HepG2 (cell line): Measurements from ENCODE around the gene KLF17. TPM values are rescaled to one million over a fixed set of nuclear protein-coding genes. Genes with fewer than 3 reads are reported as not detected.

Experiments used
- ATAC-seq: fragments of 200-7000 bp; cut with Tn5 transposase; 3 replicates; pipeline ENCODE4 v1.9.1; 2020; ENCODE audit warnings: mild to moderate bottlenecking, moderate library complexity
- BruUV-seq: library from RNA; stranded (reverse); fragments of 400-500 nt; replicated peaks from 2 replicates; lab custom pipeline; 2021; lab: Mats Ljungman, UMichigan
- CTCF ChIA-PET: fragments of 300-600 bp; formaldehyde crosslinking; extraction: SDS; loops from one replicate; lab custom pipeline; 2021; ENCODE audit warnings: low total read pairs, inconsistent platforms, low intra/inter-chr PET ratio; lab: Yijun Ruan, JAX
- POLR2A ChIA-PET: fragments of 350-600 bp; sonication (Branson Sonifier 250); formaldehyde crosslinking; loops from one replicate; lab custom pipeline; 2020; ENCODE audit warnings: antibody characterized with exemption, inconsistent platforms; lab: Yijun Ruan, JAX
- DNase-seq: peaks from one replicate; pipeline ENCODE4 v3.0.0-alpha.2; 2015; ENCODE audit warnings: low spot score
- FAIRE-seq: peaks from 3 replicates; lab custom pipeline; 2011; peaks lifted over from hg19 to GRCh38; lab: Jason Lieb, UNC
- H2AFZ ChIP-seq: one replicate; pipeline ENCODE4 v1.6.1; 2011; ENCODE audit warnings: low read length, inconsistent platforms
- H3K27ac ChIP-seq: fragments of 300-600 bp; 3 replicates; pipeline ENCODE4 v1.8.0; 2011; ENCODE audit warnings: mixed run types, mild to moderate bottlenecking, mixed read lengths, low read length, inconsistent platforms; ENCODE audit not compliant: insufficient read depth; ENCODE audit errors: extremely low read length
- H3K27me3 ChIP-seq, 2 experiments: fragments of 200-600 bp in 1 of 2; 2 replicates in 1 of 2; 3 replicates in 1 of 2; pipeline versions ENCODE4 v1.6.0 to v1.8.0; 2011; ENCODE audit warnings: low read length in 2 of 2, mild to moderate bottlenecking in 2 of 2, moderate library complexity in 2 of 2, inconsistent platforms in 1 of 2; ENCODE audit not compliant: insufficient read depth in 2 of 2, control insufficient read depth in 1 of 2
- H3K36me3 ChIP-seq, 2 experiments: fragments of 200-600 bp in 1 of 2; replicated peaks in 1 of 2; 2 replicates in 1 of 2; 3 replicates in 1 of 2; pipeline versions ENCODE4 v1.5.1 to v1.8.0; 2011; ENCODE audit warnings: low read length in 2 of 2, inconsistent platforms in 1 of 2; ENCODE audit not compliant: insufficient read depth in 2 of 2, control insufficient read depth in 1 of 2
- H3K4me1 ChIP-seq: 2 replicates; pipeline ENCODE4 v1.5.1; 2012; ENCODE audit warnings: low read length, inconsistent platforms; ENCODE audit not compliant: insufficient read depth
- H3K4me2 ChIP-seq: 2 replicates; pipeline ENCODE4 v1.6.0; 2011; ENCODE audit warnings: low read depth, low read length, inconsistent platforms
- H3K4me3 ChIP-seq, 3 experiments: fragments of 200-600 bp in 1 of 3; sonication (generic), shearing (Covaris generic) in 1 of 3; replicated peaks in 1 of 3; 2 replicates each; pipeline ENCODE4 v1.5.1; 2011 to 2016; ENCODE audit warnings: low read length in 3 of 3, inconsistent platforms in 2 of 3, low read depth in 2 of 3, mild to moderate bottlenecking in 2 of 3, control low read depth in 1 of 3, mixed read lengths in 1 of 3; ENCODE audit not compliant: insufficient read depth in 1 of 3
- H3K79me2 ChIP-seq: one replicate; pipeline ENCODE4 v1.6.1; 2011; ENCODE audit warnings: low read length, inconsistent platforms; ENCODE audit not compliant: insufficient read depth
- H3K9ac ChIP-seq: 2 replicates; pipeline ENCODE4 v1.6.0; 2011; ENCODE audit warnings: mild to moderate bottlenecking, low read depth, low read length, inconsistent platforms; ENCODE audit not compliant: insufficient read depth
- H3K9me3 ChIP-seq: 2 replicates; pipeline ENCODE4 v1.5.1; 2012; ENCODE audit warnings: mild to moderate bottlenecking, low read length
- H4K20me1 ChIP-seq: 2 replicates; pipeline ENCODE4 v1.6.0; 2011; ENCODE audit warnings: inconsistent platforms, mild to moderate bottlenecking, low read length, moderate library complexity; ENCODE audit not compliant: insufficient read depth
- ARID3A ChIP-seq: IDR thresholded peaks from 2 replicates; pipeline ENCODE4 v1.6.1; 2012; ENCODE audit warnings: low read depth, low read length, improper control_type of control experiment
- FLYWCH1 ChIP-seq: sonication (generic); formaldehyde crosslinking; IDR thresholded peaks from 2 replicates; pipeline ENCODE4 v1.8.1; 2023; ENCODE audit warnings: mild to moderate bottlenecking, missing genetic modification reagents
- NFATC3 ChIP-seq: sonication (generic); formaldehyde crosslinking; IDR thresholded peaks from 2 replicates; pipeline ENCODE4 v1.5.1; 2020; ENCODE audit warnings: mild to moderate bottlenecking, missing genetic modification reagents
- NFYC ChIP-seq: IDR thresholded peaks from 2 replicates; pipeline ENCODE4 v1.6.1; 2016; ENCODE audit warnings: missing genetic modification reagents, missing compliant biosample characterization
- REXO4 ChIP-seq: sonication (generic); formaldehyde crosslinking; IDR thresholded peaks from 2 replicates; pipeline ENCODE4 v1.8.0; 2022; ENCODE audit warnings: missing genetic modification reagents, mild to moderate bottlenecking, borderline replicate concordance
- SKI ChIP-seq: fragments of 450-650 bp; IDR thresholded peaks from one replicate; pipeline ENCODE4 v1.6.1; 2018; ENCODE audit warnings: mild to moderate bottlenecking; ENCODE audit not compliant: partially characterized antibody
- SMAD3 ChIP-seq: sonication (generic); formaldehyde crosslinking; IDR thresholded peaks from 2 replicates; pipeline ENCODE4 v1.4.0; 2020; ENCODE audit warnings: missing genetic modification reagents
- ZFP36L2 ChIP-seq: sonication (generic); formaldehyde crosslinking; IDR thresholded peaks from 2 replicates; pipeline ENCODE4 v1.4.0; 2020; ENCODE audit warnings: missing genetic modification reagents
- ZNF143 ChIP-seq: sonication (generic); formaldehyde crosslinking; IDR thresholded peaks from 2 replicates; pipeline ENCODE4 v1.4.0; 2020; ENCODE audit warnings: missing genetic modification reagents
- ZNF263 ChIP-seq: sonication (generic); formaldehyde crosslinking; IDR thresholded peaks from 2 replicates; pipeline ENCODE4 v1.4.0; 2020; ENCODE audit warnings: missing genetic modification reagents
- ZNF317 ChIP-seq: sonication (generic); formaldehyde crosslinking; IDR thresholded peaks from 2 replicates; pipeline ENCODE4 v1.5.0; 2020; ENCODE audit warnings: mild to moderate bottlenecking, missing genetic modification reagents
- ZNF547 ChIP-seq: sonication (generic); formaldehyde crosslinking; IDR thresholded peaks from 2 replicates; pipeline ENCODE4 v1.5.1; 2020; ENCODE audit warnings: mild to moderate bottlenecking, missing genetic modification reagents
- ZNF589 ChIP-seq: sonication (generic); formaldehyde crosslinking; conservative IDR thresholded peaks from 2 replicates; pipeline ENCODE4 v1.8.0; 2022; ENCODE audit warnings: mild to moderate bottlenecking, moderate library complexity, missing genetic modification reagents
- ZNF660 ChIP-seq: sonication (generic); formaldehyde crosslinking; IDR thresholded peaks from 2 replicates; pipeline ENCODE4 v1.5.1; 2020; ENCODE audit warnings: mild to moderate bottlenecking, low read depth, missing genetic modification reagents, borderline replicate concordance
- ZNF788 ChIP-seq: sonication (generic); formaldehyde crosslinking; IDR thresholded peaks from 2 replicates; pipeline ENCODE4 v1.5.0; 2020; ENCODE audit warnings: mild to moderate bottlenecking, missing genetic modification reagents, borderline replicate concordance
- in situ Hi-C: cut with HindIII; loops from 2 replicates; pipeline ENCODE4 v1.10.0; 2017; ENCODE audit warnings: low pct_unique_long_range_greater_than_20kb; ENCODE audit not compliant: extremely low pct_ligation_motif_present
- intact Hi-C: fragments of 100-400 bp; cut with micrococcal nuclease; formaldehyde crosslinking; loops from one replicate; pipeline ENCODE4 v1.10.0; 2022; ENCODE audit not compliant: unreplicated experiment
- polyA plus RNA-seq, 8 experiments: library from polyadenylated mRNA; depleted of rRNA in 3 of 8; stranded (reverse) in 7 of 8; unstranded in 1 of 8; fragments of >200 nt; fragmentation: Illumina TruSeq in 4 of 8; extraction: Trizol in 4 of 8; gene quantifications; 2 replicates each; pipeline versions ENCODE4 v1.2.1 to v1.2.3, GENCODE V29; 2011 to 2016; ENCODE audit warnings: low read depth in 4 of 8, missing spikeins in 1 of 8, mixed read lengths in 1 of 8; ENCODE audit not compliant: insufficient read depth in 1 of 8
- total RNA-seq, 5 experiments: library from RNA; depleted of rRNA; stranded (reverse); fragments of >200 nt; fragmentation: Illumina TruSeq; extraction: Trizol; gene quantifications; 2 replicates each; pipeline ENCODE4 v1.2.3, GENCODE V29; 2016; ENCODE audit warnings: low read depth in 1 of 5
- TF ChIP-seq, protein P1 (sequence below): sonication (generic); formaldehyde crosslinking; IDR thresholded peaks from 2 replicates; pipeline ENCODE4 v1.4.0; 2020; ENCODE audit warnings: mild to moderate bottlenecking, missing genetic modification reagents
- TF ChIP-seq, protein P2 (sequence below): sonication (generic); formaldehyde crosslinking; IDR thresholded peaks from 2 replicates; pipeline ENCODE4 v1.4.0; 2020; ENCODE audit warnings: missing genetic modification reagents, borderline replicate concordance

KLF17 gene
- total and polyA plus RNA-seq, 2 of the 13 experiments (the other 11 are each of a cell fraction or from before 2014, with no cell fraction given): not detected

- Histone ChIP-seq H3K4me3 (no peak overlapping the region), H3K9ac (no peak overlapping the region), H3K4me1 (no peaks in the 10 kb centered on the region), H2AFZ (no peak overlapping the region), H3K27ac (no peak overlapping the region), H4K20me1 (no peaks in the 10 kb centered on the region), H3K4me2 (no peak overlapping the region), H3K27me3 (no peaks in the 10 kb centered on the region), H3K9me3 (no peaks in the 10 kb centered on the region), H3K79me2 (no peaks in the 10 kb centered on the region)
- POLR2A ChIA-PET: no interaction called here
- ATAC-seq (no peak), FAIRE-seq (no peak)
- TF ChIP-seq ZNF589 (CRISPR knock-in tag) (no peak), NFATC3 (CRISPR knock-in tag) (no peak), ZNF143 (CRISPR knock-in tag) (no peak), REXO4 (CRISPR knock-in tag) (no peak), ZNF660 (no peak), ZNF263 (CRISPR knock-in tag) (no peak), FLYWCH1 (CRISPR knock-in tag) (no peak), NFYC (CRISPR knock-in tag) (no peak), ZFP36L2 (no peak), SMAD3 (CRISPR knock-in tag) (no peak), ZNF788 (CRISPR knock-in tag) (no peak), ARID3A (no peak), SKI (no peak), ZNF317 (CRISPR knock-in tag) (no peak), ZNF547 (CRISPR knock-in tag) (no peak)
- TF ChIP-seq, protein P1, sequence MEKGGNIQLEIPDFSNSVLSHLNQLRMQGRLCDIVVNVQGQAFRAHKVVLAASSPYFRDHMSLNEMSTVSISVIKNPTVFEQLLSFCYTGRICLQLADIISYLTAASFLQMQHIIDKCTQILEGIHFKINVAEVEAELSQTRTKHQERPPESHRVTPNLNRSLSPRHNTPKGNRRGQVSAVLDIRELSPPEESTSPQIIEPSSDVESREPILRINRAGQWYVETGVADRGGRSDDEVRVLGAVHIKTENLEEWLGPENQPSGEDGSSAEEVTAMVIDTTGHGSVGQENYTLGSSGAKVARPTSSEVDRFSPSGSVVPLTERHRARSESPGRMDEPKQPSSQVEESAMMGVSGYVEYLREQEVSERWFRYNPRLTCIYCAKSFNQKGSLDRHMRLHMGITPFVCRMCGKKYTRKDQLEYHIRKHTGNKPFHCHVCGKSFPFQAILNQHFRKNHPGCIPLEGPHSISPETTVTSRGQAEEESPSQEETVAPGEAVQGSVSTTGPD (CRISPR knock-in tag): no peak
- TF ChIP-seq, protein P2, sequence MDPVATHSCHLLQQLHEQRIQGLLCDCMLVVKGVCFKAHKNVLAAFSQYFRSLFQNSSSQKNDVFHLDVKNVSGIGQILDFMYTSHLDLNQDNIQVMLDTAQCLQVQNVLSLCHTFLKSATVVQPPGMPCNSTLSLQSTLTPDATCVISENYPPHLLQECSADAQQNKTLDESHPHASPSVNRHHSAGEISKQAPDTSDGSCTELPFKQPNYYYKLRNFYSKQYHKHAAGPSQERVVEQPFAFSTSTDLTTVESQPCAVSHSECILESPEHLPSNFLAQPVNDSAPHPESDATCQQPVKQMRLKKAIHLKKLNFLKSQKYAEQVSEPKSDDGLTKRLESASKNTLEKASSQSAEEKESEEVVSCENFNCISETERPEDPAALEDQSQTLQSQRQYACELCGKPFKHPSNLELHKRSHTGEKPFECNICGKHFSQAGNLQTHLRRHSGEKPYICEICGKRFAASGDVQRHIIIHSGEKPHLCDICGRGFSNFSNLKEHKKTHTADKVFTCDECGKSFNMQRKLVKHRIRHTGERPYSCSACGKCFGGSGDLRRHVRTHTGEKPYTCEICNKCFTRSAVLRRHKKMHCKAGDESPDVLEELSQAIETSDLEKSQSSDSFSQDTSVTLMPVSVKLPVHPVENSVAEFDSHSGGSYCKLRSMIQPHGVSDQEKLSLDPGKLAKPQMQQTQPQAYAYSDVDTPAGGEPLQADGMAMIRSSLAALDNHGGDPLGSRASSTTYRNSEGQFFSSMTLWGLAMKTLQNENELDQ (CRISPR knock-in tag): no peak
- TF ChIP-seq, all 625 proteins: peak for 0
- CTCF ChIA-PET: no interaction called here
- no TSS peak for BruUV-seq
- DNase-seq: no peak
- in situ Hi-C loops (no loop called here), intact Hi-C loops (no loop called here)
- no peaks in the 10 kb centered on the region for H3K36me3 ChIP-seq
Observed at GRCh38 chr1:44161546-44161945, 42.9 kb downstream of the KLF17 start.
